HG03175 (cell line): ENCODE data around the gene ZFHX3.

Source experiments
- ATAC-seq: cut with Tn5 transposase; IDR thresholded peaks from one replicate; pipeline ENCODE4 v1.9.1; 2021; ENCODE audit warnings: mild to moderate bottlenecking, moderate library complexity; ENCODE audit not compliant: unreplicated experiment

ZFHX3 gene

DNA sequence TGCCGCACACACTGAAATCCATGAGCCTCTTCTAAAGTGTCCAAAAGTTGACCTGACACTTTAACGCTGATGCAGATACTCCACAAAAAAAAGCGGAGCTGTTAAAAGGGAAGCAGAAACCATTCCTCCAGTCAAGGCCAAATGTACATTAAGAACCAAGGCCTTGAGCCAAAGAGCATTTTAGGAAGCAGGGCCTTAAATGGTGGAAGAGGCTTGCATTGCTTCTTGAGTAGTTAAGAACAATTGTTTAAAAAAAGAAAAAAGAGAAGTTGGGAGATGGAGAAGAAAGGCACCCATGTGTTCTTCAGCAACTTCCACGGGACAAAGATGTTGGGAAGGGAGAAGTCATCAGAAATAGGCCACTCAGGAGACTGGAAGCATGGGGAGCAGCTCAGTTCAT lies 6.3 kb downstream of the ZFHX3 start:
- no peak for ATAC-seq

DNA sequence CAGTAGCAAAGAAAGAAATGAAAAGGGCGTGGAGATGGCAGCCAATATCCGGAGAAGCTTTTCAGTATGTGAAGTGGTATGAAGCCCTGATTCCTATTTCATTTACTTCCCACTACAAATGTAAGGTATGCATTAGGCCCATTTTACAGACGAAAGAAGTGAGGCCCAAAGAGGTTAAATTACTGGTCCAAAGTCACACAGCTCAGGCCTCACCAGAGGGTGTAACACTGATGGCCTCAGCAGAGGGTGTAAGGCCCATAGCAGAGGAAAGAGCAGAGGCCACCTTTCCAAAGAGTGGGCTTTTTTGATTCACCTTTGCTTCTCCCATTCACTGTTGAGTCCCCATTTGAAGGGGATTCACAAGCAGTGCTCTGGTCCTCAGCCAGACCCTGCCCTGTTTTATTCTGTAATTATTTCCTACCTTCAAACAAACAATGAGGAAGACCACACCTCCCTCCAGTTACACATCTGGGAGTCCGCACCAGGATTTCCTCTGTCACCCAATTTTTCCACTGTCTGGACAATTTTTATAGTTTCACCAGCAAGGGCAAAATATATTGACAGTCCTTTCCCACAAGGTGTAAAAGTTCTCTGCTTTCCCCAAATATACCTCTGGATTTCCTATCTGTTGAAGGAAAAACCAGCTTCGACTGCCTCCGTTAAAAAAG lies 7.1 kb downstream of the ZFHX3 start:
- no peak for ATAC-seq

DNA sequence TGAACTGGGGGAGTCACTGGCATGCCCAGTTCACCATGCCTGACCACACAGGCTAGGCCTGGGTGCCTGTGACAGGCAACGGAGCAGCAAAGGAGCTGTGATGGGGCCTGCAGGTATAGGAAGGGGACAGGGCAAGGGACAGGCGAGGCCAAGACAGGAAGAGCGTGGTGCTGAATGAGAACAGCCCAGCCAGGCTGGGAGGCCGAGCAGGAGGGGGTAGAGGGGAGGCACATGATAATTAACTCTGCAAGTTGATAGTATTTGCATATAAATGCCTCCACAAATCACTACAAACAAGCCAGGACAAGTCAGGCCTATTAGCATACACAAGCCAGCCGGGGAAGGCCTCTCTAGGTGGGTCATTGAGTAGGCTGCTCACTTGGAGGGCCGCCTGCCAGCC lies 7.8 kb downstream of the ZFHX3 start:
- ATAC-seq = no peak

DNA sequence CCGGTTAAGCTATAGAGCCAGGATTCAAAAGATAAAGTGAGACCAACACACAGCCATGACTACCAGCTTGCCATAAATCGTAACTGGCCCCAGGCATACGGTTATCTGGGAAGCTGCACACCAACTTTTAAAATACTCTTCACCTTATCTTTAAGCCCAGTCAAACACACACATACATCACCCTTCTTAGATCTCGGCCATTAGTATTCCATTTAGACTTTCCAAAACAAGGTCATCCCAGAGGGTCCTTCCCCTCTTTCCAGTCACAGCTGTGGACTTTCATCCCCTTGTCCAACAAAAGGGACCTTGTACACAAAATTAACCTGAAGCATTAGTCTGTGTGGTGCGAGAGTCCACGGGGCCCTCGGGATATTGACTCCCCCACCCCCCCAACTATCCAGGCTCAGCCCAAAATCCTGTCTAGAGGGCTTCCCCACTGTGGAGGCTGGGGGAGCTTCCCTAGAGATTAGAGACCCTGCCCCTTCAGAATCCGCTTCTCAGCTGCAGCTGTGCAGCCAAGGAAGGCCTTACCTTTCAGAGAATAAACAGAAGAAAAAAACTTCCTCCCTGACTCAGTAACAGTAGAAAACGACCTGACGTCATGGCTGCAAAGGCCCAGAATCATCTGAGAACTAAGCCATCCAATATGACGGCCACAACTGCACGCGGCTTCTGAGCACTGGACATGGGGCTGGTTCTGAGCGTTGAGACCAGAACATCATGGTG lies 9.9 kb downstream of the ZFHX3 start:
- no peak for ATAC-seq

DNA sequence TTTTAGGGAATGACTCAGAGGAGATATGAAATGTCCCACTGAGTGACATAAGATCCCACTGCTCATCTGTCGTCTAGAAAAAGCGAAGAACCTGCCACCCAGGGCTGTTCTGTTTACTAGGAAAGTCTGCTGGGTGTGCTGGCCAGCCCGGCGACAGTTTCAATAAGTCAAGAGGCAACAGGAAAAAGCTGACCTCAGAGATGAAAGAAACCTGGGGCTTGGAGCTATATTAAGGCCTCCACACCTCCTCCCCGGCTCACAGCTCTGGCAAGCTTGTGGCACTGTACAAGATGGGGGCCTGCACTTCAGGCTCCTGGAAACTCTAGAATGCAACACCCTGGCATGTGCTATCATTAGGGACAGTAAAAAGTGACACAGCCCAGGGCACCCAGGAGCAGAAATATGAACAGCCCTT lies 10.6 kb downstream of the ZFHX3 start:
- ATAC-seq = no peak

DNA sequence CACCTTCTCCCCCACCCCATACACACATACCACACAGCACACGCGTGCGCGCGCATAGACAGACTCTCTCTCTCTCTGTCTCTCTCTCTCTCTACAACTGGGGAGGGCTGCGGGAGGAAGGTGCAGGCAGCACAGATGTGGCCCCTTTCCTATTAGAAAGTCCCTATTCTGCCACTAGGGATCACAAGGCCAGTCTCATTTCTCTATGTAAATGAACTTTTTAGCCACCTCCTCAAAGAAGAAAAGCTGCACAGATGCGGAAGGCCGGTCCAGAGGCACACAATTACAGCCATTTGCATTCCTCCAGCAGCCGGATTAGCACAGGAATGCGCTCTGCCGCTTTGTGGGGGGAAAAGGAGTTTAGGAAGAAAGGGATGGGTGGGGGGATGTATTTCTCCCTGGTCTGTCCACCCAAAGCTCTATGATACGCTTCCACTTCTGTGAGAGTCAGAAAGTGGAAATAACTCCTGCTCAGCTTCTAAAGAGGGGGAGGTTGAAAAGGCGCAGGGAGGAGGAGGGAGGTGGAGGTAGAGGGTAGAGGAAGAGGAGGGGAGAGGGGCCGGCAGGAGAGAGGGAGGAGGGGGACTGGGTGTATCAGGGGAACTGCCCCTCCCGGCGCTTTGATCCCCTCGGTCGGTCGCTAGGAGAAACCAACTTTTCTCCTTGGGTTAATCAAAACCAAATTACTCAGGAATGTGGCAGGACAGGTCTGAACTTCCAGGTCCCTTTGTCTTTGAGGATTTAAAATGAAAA lies 11.7 kb downstream of the ZFHX3 start:
- ATAC-seq = peak; percentile 66

DNA sequence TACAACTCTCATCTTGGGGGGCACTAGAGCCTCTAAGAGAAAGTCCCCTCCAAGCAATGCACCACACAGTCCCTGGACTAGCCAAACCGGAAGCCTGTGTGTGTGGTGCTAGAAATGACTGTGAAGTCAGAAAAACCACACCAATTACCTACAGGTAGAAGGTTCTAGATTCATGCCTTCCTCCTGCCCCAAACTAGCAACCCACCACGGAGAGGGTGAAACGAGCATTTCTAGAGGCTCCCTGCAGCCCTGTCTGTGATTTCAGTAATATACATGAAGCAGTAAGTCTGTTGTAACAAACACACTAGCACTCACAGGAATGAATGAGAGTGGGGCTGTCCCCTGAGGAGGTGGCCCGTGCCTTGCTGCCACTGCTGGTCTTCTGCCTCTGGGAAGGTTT lies 13.6 kb downstream of the ZFHX3 start:
- peak; percentile 53 for ATAC-seq

DNA sequence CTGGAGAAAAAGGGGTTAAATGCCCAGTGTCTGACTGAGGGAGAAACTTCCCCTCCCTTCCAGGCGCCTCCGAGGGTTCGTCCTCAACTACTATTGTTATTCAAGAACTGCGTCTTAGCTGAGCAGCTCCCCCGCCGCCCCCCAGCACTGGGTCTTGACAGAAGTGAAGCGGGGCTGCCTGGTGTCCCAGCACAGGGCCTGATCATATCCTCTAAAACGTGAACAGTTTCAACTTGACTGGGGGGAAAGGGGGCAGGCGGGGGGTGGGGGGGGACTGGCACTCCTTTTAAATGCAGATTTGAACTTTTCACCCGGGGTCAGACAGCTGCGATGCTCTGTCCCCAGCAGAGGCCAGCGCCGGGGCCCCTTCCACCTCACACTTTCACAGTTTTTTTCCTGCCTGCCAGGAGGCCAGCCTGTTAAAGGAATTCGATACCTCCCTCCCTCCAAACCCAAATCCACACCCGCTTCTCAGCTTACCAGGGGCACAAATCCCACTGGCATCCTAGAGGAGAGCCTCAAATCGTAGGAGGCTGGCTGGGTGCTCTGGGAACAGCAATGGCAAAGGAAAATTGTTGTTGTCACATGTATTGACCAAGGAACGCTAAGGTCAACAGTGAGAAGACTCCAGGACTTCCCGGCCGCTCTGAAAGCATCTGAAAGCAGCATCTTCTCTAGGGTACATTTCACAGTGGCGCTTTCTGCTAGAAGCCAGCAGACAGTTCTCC lies 14.5 kb downstream of the ZFHX3 start:
- ATAC-seq = no peak

DNA sequence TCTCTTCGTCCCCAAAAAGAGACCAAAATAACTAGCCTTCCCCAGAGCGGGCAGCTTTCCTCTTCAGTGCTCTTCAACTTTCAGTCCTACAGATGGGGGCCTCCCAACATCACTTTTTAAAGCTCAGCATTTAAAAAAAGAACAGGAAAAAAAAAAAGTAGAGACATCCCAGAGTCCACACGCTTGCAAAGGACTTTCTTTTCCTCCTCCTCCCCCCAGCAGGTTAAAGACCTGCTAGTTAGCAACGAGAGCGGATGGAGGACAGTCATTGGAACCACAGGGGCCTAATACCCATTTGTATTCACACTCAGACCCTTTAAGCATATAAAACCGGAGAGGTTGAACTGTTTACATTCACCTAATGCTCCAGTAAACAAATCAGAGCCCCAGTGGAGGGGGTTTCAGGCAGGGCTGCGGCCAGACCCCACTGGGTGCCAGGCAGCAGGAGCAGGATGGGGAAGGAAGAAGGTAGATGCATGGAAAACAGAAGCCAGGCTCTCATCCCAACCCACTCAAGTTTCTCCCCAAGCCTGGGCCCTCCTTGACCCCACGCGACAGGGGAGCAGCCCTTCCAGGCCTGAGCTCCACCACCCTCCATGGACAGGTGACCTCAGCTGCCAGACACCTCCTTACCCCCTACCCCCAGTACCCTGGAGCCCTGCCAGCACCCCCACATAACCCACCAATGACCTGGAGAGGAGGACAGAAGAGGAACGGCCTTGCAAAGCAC lies 15.2 kb downstream of the ZFHX3 start:
- ATAC-seq = no peak

DNA sequence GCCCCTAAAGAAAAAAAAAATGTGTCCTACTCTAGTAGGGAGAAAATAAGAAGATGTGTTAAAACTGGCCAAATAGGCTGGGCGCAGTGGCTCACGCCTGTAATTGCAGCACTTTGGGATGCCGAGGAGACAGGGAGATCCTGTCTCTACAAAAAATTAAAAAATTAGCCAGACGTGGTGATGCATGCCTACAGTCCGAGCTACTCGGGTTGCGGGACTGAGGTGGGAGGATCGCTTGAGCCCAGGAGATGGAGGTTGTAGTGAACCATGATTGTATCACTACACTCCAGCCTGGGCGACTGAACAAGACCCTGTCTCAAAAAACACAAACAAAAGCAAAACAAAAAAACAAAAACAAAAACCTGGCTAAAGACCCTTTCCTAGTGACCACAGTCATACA lies 15.9 kb downstream of the ZFHX3 start:
- no peak for ATAC-seq

DNA sequence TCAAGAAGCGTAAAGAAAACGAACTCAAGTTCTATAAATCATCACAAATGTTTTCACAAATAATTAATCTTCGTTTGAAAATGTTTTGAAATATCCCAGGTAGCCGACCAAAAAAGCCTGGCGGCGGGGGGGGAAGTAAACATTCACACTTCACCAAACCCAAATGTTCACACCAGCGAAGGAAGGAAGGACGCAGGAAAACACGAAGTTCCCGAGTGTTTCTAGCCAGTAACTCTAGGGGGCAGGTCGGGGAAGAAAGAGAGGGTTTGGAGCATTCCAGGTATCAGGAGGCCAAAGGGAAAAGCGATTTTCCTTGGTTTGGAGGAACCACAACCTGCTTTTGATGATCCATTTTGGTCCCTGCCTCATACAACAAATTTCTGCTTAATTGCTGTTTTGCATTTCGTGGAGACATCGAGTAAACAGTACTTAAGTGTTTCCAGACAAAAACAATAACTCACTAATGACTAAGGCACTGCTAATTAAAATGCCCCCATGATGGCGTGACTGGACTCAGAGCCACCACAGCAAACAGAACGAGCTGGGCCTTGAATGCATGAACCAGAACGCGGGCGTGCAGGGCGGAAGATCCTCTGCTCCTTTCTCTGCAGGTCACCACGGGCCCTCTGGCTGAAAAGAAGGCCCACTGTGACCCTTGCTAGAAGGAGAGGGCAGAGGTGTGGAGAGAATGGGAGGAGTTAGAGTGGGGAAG lies 16.6 kb downstream of the ZFHX3 start:
- ATAC-seq = no peak

DNA sequence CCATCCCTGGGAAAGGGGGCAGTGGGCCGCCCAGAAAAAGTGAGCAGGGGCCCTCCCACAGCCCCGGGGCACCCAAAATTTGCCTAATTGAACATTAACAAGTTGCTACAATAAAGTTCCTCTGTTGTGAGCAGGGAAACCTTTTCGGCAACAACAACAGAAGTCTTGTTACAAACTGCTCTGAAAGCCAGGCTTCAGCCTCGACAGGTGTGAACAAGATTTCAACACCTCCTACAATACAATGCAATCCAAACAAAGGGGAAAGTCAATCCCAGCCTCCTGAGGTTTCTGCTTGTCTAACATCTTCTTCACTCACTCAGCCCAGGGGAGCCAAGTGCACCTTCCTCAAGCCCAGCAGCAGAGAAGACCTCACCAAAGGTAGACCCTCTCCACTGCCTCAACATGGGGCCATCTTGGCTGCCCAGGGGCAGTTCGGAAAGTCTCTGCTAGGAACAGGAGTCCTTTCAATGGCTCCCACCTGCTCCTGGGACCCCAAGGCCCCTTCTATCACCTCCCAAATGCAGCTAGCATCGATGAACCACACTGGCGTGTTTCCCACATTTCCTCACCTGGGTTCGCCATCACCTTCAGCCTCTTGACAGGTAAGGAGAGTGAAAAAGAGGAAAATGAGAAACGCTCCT lies 19.1 kb downstream of the ZFHX3 start:
- no peak for ATAC-seq

DNA sequence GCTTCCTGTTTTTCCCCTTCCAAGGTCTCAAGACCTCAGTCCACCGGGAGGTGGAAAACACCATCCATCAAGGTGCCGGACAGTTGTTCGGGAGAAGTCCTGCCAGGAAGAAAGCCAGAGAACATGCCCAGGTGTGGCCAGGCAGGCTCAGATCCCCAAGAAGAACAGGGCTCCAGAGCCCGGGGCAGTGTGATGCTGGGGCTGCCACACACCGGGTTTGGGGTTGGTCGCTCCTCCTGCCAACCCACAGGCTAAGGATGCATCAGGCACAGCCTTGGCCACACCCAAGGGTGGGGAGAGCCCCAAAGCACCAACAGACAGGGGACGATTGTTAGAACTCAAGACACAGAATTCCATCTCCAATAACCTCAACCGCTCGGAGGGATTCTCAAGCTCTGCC lies 19.7 kb downstream of the ZFHX3 start:
- no peak for ATAC-seq

DNA sequence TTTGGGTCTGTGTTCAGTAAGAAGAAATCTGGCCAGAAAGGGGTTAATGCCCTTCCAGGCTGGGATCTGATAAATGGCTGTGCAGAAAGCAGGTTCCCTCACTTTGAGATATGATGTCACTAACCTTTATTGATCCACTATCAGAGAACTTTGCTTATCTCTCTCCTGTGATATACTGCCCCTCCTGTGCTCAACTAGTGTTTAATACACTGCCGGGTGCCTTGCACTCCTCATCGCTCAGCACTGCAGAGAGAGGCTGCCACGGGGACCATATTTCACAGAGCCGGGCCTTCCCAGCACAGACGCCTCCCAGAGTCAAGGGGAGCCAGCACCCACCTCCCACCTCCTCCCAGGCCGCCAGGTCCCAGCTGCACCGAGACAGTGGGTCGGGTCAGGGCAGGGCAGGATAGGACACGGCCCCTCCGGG lies 20.2 kb downstream of the ZFHX3 start:
- no peak for ATAC-seq

DNA sequence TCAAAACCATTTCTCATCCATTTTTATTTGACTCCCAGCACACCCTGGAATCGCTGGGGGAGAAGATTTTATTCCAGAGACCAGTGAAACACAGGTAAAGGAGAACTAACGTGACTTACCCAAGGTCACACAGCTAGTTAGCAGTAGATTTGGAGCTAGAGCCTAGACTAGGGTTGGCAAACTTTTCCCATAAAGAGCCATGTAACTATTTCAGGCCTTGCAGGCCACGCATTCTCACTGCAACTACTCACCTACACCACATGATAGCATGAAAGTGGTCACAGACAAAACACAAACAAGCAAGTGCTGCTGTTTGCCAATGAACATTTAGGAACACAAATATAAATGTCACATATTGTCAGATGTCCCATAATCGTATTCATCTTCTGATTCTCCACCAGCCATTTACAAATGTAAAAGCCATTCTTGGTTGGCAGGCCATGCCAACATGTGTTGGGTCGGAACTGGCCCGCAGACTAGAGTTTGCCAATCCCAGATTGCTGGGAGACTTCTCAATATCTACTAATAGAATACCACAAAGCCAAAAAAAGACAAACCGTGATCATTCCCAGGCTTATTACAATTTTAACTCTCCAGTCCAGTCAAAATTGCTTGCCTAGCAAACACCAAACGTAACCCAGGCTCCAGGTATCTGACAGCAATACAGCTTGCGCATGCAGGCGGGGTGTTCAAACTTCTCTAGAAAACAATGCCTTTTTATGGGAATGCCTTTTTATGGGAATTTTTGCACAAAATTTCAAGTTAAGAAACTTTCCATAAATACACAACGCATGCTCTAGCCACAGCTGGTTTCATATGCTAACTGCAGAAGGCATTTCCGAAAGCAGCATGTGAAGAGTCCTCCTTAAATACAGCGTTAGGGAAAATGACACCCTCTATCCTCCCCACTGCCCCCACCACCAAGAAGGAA lies 20.9 kb downstream of the ZFHX3 start:
- no peak for ATAC-seq

DNA sequence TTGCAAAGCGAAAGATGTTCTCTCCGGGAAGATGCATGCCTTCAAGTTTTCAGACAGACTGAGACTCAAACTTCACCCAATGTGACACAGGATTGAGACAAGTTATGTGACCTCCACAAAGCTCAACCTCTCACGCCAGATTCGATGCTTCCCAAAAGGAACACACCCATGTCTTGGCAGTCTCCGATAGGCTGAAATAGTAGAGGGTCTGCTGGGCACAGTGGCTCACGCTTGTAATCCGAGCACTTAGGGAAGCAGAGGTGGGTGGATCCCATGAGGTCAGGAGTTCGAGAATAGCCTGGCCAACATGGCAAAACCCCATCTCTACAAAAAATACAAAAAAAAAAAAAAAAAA lies 22.1 kb downstream of the ZFHX3 start:
- ATAC-seq = no peak

DNA sequence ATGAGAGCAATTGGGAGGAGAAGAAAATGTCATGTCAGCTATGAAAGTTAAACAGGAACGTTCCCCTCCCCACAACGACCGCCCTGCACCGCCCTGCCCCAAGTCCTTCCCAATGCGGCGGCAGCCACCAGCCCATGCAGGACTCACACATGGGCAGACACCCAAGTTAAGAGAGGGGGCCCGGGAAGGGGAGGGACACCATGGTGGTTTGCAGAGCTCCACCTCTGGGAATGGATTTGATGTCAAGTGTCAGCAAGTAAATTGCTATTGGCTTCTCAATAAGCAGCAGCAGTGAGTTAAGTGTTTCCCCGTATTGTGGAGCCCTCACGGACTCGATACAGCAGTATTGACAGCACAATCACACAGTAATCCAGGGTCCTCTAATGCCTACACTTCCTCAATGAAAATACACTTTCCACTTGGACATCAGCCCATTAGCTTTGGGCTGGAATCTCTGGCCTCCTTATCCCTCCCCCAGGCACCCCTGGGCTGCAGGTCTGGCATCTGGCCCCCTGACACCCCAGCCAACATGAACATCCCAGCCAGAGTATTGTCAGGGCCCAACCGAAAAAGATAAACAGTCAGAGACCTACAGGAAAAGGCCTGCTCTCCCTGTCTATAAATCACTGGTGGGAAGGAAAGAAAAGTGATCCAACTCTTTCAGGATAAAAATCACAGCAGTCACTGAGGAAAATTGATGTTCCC lies 22.6 kb downstream of the ZFHX3 start:
- ATAC-seq = no peak

DNA sequence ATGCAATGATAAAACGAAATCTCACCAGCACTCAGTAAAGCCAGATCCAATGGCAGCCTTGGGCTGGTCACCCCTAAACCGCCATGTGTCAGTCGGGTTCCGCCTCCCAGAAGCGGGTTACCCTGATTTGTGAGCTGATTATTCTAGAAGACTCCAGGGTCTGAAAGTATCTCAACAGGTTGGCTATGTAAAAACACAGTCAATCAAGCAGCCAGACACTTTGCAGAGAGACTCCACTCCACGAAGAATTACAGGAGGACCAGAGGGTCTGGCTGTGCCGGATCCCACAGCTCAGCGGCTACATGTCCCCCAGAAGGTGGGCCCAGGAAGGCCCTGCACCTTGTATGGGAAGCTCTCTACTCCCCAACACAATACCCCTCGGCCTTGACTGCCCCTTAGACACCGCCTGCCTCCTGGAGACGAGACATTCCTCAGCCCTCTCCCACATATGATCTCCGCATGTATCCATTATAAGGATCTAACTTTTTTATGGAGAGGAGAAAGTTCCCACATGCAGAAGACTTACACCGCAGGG lies 23.3 kb downstream of the ZFHX3 start:
- no peak for ATAC-seq
